ENCODE results near the gene NPPB.

Gene NPPB

DNA sequence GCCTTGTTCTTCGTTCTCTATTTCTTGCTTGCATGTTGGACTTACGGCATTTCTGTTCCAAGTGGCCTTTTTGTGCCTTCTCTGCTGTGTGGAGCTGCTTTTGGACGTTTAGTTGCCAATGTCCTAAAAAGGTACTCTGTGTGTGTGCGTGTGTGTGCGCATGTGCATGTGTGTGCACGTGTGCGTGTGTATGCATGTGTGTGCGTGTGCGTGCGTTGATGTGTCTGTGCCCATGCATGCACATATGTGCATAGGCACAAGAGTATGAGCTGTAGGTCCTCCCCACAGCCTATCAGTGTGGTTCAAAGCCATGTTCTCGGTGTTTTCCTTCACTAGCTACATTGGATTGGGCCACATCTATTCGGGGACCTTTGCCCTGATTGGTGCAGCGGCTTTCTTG lies 24.8 kb downstream of the NPPB start:
- DNase-seq (ENCODE audit: low read depth in 2 of 2) = no peak

DNA sequence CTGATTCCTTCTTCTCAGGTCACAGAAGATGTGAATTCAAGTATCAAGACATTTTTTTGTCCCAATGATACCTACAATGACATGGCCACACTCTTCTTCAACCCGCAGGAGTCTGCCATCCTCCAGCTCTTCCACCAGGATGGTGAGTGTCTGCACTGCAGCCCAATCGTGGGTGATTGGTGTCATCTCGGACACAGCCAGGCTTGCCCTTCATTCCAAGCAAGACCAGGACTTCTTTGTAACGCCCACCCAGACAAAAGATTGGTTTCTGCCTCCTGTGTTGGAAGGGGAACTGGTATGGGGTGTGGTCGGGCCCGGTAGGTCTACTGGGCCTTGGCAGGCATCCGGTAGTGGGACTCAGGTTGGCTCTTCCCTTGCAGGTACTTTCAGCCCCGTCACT lies 25.2 kb downstream of the NPPB start:
- no peak for DNase-seq (ENCODE audit: low read depth in 2 of 2)

DNA sequence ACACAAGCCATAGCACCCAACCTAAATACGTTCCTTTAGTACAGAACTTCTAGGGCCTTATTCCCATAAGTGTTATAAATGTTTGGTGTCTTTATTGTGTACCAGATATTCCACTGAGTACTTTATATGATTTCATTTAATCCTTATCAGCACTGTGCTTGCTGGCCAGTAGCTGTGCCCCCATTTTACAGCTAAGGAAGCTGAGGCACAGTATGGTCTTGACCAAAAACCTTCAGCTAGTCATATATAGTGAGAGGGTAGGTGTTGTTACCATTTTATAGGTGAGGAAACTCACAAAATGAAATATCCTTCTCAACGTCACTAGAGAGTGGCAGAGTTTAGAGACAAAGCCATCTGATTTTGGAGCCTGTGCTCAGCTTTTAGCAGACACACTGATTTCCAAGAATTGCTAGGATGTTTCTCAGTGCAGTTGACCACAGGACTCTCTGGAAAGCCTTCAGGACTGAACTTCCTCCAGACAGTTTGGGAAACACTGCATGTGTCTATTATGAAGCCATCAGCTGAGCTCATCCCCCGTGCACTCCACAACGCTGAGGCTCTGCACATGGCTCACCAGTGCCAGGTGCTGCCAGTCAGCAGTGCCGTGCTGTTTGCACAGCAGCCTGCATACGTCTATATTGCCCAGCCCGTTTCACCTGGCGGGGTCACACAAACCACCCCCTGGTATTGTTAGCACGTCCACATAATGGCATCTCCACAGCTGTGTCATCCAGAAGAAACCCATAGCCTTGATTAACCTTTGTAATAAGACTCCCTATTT lies 26.6 kb downstream of the NPPB start:
- DNase-seq (ENCODE audit: low read depth in 2 of 2) = no peak

DNA sequence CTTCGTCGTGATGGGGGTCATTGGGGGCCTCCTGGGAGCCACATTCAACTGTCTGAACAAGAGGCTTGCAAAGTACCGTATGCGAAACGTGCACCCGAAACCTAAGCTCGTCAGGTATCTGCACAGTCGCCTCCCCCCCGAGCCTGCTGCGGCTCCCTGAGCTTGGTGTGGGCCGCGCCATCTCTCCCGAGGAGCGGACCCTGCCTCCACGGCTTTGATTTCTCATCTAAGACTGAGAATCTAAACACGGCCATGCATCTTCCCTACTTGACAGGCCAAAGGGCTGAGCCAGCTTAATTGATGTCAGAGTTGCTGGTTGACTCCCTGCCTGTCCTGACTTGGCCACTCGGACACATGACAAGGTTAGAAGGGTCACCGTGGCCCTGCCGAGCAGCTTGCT lies 30.2 kb downstream of the NPPB start:
- no peak for DNase-seq (ENCODE audit: low read depth in 2 of 2)

DNA sequence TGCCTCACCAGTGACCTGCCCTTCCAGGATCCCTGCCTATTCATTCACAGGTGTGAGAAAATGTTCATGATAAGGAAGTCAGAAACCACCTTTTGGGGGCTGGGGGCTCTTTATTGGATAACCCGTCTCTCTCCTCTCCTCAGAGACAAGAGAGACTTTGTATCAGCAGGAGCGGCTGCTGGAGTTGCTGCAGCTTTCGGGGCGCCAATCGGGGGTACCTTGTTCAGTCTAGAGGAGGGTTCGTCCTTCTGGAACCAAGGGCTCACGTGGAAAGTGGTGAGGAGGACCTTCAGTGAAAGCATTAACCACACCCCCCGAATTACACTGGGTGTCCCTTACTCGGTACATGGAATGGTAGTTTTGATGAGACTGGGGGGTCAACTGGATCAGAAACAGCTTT lies 31.8 kb downstream of the NPPB start:
- DNase-seq (ENCODE audit: low read depth in 2 of 2) = no peak

DNA sequence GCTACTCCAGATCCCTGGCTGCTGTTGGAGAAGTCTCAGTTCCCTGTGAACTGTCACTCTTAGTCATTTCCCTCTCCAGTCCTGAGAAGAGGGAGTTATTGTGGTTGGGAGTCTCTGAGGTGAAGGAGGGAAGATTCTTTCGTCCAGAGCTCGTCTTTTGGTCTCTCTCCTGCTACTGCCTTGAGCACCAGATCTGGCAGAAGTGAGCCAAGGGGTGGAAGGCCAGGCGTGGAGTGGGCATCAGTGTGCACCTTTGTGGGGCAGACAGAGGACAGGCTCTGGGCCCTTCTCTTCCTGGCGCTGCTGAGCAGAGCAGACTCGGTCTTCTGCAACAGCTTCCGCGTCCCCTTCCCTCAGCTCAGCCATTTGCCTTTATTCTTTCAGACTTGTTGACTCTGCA lies 33.6 kb downstream of the NPPB start:
- no peak for DNase-seq (ENCODE audit: low read depth in 2 of 2)

DNA sequence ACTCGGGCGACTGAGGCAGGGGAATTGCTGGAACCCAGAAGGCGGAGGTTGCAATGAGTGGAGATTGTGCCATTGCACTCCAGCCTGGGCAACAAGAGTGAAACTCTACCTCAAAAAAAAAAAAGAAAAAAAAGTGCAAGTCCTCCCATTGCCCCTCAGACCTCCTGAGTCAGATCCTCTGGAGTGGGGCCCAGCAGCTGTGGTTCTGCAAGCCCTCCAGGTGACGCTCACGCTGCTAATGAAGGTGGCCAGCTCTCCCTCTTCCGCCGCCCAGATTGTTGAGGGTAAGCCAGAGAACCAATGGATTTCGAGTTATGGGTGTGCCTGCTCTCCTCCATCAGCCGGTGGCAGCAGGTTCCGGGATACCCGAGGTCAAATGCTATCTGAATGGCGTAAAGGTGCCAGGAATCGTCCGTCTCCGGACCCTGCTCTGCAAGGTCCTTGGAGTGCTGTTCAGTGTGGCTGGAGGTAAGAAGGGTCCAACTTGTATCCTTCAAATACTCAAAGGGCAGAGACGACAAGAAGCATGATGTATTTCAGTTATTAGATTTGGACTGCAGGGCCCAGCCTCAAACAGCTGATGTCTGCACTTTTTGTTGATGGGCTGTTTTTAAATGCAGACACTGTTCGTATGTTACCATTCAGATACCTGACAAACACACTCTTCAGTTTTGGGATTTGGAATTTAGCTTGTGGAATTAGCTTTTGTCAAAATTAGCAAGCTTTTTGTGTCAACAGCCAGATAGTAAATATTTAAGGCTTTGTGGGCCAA lies 35.2 kb downstream of the NPPB start:
- DNase-seq (ENCODE audit: low read depth in 2 of 2) = no peak

DNA sequence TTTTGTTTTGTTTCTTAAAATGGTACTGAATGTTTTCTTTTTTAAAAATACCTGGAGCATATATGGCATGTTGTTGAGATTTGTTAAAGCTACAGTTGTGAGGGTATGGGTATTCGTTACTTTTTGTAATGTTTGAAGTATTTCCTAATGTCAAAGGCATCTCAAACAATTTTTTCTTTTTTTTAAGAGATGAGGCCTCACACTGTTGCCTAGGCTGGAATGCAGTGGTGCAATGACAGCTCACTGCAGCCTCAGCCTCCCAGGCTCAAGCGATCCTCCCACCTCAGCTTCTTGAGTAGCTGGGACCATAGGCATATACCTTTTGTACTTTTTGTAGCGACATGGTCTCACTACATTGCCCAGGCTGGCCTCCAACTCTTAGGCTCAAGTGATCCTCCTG lies 36.7 kb downstream of the NPPB start:
- no peak for DNase-seq (ENCODE audit: low read depth in 2 of 2)

DNA sequence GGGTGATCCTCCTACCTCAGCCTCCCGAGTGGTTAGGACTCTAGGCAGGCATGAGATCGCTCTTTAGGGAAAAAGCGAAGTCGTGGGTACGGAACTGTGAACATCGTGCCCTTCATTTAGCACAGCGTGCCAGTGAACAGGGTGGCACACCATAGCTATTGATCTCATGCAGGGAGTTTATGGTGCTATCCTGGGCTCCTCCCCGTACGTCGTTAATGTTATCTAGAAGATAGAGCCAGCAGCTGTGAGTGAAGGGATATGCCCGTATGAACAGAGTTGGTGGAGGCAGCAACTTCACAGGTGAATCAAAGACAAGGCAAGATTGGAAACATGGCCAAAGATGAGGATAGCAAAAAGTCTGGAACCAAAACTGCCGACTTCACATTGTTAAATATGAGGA lies 41.6 kb downstream of the NPPB start:
- no peak for DNase-seq (ENCODE audit: low read depth in 2 of 2)

DNA sequence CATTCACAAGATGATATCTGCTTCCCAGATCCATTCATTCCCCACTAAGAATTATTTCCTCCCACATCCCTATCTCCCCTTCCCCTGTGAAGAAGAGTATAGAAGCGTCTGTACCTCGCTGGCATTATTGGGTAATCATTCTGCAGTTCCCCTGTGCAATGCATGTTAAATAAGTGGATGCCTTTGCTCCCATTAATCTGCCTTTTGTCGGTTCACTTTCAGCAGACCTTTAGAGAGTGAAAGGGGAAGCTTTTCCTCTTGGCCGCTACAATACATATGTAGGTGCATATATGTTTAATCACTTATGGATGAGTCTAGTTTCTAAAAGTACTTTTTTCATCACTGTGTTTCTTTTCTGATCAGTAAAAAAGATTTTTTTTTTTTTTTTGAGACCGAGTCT lies 45.7 kb downstream of the NPPB start:
- no peak for DNase-seq (ENCODE audit: low read depth in 2 of 2)
